Measurements from ENCODE around the gene GPRIN1. TPM values are rescaled to one million over a fixed set of nuclear protein-coding genes. Genes with fewer than 3 reads are reported as not detected.

The GPRIN1 gene
- total and polyA plus RNA-seq, 2 donors (not counting 1 experiment from before 2014, with no cell fraction given) = 0.72 to 2.1 TPM

DNA sequence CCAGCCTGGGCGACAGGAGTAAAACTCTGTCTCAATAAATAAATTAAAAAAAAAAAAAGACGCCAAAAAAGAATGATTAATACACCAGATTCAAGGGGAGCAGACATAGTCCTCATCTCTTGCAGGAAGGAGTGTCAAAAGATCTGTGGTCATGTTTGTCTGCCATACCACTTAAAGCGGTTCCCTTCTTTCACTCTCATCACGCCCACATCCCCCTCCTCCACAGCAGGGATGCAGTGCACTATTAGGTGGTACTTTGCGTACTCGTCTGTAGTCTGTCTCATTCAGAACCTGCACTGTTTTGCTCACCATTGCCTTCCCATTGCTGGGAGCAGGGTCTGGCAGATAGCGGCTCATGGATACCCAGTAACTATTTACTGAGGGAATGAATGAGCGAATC, 49.6 kb downstream of the GPRIN1 start:
- H3K36me3 ChIP-seq (replicated peaks in 1 of 2; ENCODE audit: control extremely low read depth in 1 of 2, control insufficient read depth in 1 of 2, extremely low read depth in 1 of 2, insufficient read depth in 2 of 2, low read length in 1 of 2) = no peaks in the 10 kb centered on the region
- no peak for ATAC-seq (ENCODE audit: low read depth)

DNA sequence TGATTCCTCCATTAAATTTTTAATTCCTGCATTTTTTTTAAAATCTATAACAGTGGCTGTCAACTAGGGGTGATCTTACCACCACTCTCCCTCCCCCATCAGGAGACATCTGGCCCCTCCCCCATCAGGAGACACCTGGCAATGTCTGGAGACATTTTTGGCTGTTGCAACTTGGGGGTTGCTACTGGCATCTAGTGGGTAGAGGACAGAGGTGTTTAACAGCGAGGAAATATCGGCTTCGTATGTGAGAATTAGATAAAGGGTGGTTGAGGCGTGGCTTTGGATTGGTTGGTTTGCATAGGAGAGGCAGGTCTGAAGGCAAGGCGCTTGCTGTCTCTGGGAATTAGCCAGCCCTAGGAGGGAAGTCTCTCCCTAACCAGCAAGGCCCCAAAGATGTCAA, 50.3 kb downstream of the GPRIN1 start:
- H3K27me3 ChIP-seq (replicated peaks in 1 of 4; ENCODE audit: control extremely low read depth in 1 of 4, control insufficient read depth in 3 of 4, insufficient read depth in 4 of 4, low read length in 3 of 4) = peaks cover 0 to 9% (median 0%) of the 10 kb centered on the region in 4 experiments
- Mint-ChIP-seq H3K4me3 (no peak overlapping the region), H3K9me3 (ENCODE audit: insufficient read depth) (no peaks in the 10 kb centered on the region), H3K4me1 (peaks cover 3% of the 10 kb centered on the region), H3K27ac (no peak overlapping the region), H3K27me3 (peaks cover 27% of the 10 kb centered on the region)
- WGBS (ENCODE audit: insufficient coverage) = 2% methylated on average over 4 of the region's 5 CpGs
- peak; percentile 58 for ATAC-seq (ENCODE audit: low read depth)
- H3K27ac ChIP-seq (ENCODE audit: low read length in 2 of 2) = no peak overlapping the region
- H3K4me1 ChIP-seq (ENCODE audit: control insufficient read depth in 2 of 2, insufficient read depth in 2 of 2, low read length in 2 of 2) = no peaks in the 10 kb centered on the region
- H4K20me1 ChIP-seq (ENCODE audit: control insufficient read depth, insufficient read depth, low read length, poor library complexity, severe bottlenecking) = no peaks in the 10 kb centered on the region
- CTCF ChIA-PET = no interaction called here
- no peak overlapping the region for H2AFZ ChIP-seq (ENCODE audit: insufficient read depth, low read depth, low read length, poor library complexity, severe bottlenecking)
- POLR2A ChIA-PET = no interaction called here
- peak; percentile 51 for DNase-seq
- H3K4me3 ChIP-seq (ENCODE audit: control extremely low read depth in 1 of 5, extremely low read depth in 1 of 5, insufficient read depth in 1 of 5, low read depth in 2 of 5, low read length in 4 of 5) = no peak overlapping the region
- TF ChIP-seq, protein P1, sequence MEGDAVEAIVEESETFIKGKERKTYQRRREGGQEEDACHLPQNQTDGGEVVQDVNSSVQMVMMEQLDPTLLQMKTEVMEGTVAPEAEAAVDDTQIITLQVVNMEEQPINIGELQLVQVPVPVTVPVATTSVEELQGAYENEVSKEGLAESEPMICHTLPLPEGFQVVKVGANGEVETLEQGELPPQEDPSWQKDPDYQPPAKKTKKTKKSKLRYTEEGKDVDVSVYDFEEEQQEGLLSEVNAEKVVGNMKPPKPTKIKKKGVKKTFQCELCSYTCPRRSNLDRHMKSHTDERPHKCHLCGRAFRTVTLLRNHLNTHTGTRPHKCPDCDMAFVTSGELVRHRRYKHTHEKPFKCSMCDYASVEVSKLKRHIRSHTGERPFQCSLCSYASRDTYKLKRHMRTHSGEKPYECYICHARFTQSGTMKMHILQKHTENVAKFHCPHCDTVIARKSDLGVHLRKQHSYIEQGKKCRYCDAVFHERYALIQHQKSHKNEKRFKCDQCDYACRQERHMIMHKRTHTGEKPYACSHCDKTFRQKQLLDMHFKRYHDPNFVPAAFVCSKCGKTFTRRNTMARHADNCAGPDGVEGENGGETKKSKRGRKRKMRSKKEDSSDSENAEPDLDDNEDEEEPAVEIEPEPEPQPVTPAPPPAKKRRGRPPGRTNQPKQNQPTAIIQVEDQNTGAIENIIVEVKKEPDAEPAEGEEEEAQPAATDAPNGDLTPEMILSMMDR (IDR thresholded peaks at IDR 0.05) = no peak
- TF ChIP-seq EZH2 (IDR thresholded peaks at IDR 0.05; ENCODE audit: borderline replicate concordance, insufficient read depth, low read depth, low read length, poor library complexity, severe bottlenecking) = no peak
- no peak overlapping the region for H3K9ac ChIP-seq (ENCODE audit: low read length)
- no peak overlapping the region for H3K4me2 ChIP-seq (replicated peaks; ENCODE audit: low read depth, low read length, poor library complexity, severe bottlenecking)
- H3K79me2 ChIP-seq (ENCODE audit: control insufficient read depth, insufficient read depth, low read length) = no peaks in the 10 kb centered on the region
- intact Hi-C loops (cut with micrococcal nuclease) = no loop called here
- no peaks in the 10 kb centered on the region for H3K36me3 ChIP-seq (replicated peaks in 1 of 2; ENCODE audit: control extremely low read depth in 1 of 2, control insufficient read depth in 1 of 2, extremely low read depth in 1 of 2, insufficient read depth in 2 of 2, low read length in 1 of 2)
- peaks cover 0 to 6% (median 0%) of the 10 kb centered on the region in 3 donors for H3K9me3 ChIP-seq (ENCODE audit: control extremely low read depth in 1 of 3, control insufficient read depth in 2 of 3, insufficient read depth in 1 of 3, low read length in 2 of 3)

More for the DNA sequence above, 49.6 kb downstream of the GPRIN1 start:
- H3K9me3 ChIP-seq (ENCODE audit: control extremely low read depth in 1 of 3, control insufficient read depth in 2 of 3, insufficient read depth in 1 of 3, low read length in 2 of 3) = peaks cover 0 to 7% (median 0%) of the 10 kb centered on the region in 3 donors
- WGBS (ENCODE audit: insufficient coverage) = 81% methylated on average over 4 of the region's 8 CpGs
- H3K27ac Mint-ChIP-seq = no peak overlapping the region
- H3K4me3 ChIP-seq (ENCODE audit: control extremely low read depth in 1 of 5, extremely low read depth in 1 of 5, insufficient read depth in 1 of 5, low read depth in 2 of 5, low read length in 4 of 5) = no peak overlapping the region
- intact Hi-C loops (cut with micrococcal nuclease) = no loop called here
- no peak overlapping the region for H2AFZ ChIP-seq (ENCODE audit: insufficient read depth, low read depth, low read length, poor library complexity, severe bottlenecking)
- no peak for DNase-seq
- no peak for TF ChIP-seq EZH2 (IDR thresholded peaks at IDR 0.05; ENCODE audit: borderline replicate concordance, insufficient read depth, low read depth, low read length, poor library complexity, severe bottlenecking)
- TF ChIP-seq, protein P1 (IDR thresholded peaks at IDR 0.05) = no peak
- ChIA-PET POLR2A (no interaction called here), CTCF (no interaction called here)
- H3K27me3 ChIP-seq (replicated peaks in 1 of 4; ENCODE audit: control extremely low read depth in 1 of 4, control insufficient read depth in 3 of 4, insufficient read depth in 4 of 4, low read length in 3 of 4) = peaks cover 0 to 4% (median 0%) of the 10 kb centered on the region in 4 experiments
- H3K9me3 Mint-ChIP-seq (ENCODE audit: insufficient read depth) = no peaks in the 10 kb centered on the region
- no peaks in the 10 kb centered on the region for H3K79me2 ChIP-seq (ENCODE audit: control insufficient read depth, insufficient read depth, low read length)
- no peaks in the 10 kb centered on the region for H4K20me1 ChIP-seq (ENCODE audit: control insufficient read depth, insufficient read depth, low read length, poor library complexity, severe bottlenecking)
- no peak overlapping the region for H3K9ac ChIP-seq (ENCODE audit: low read length)
- peaks cover 3% of the 10 kb centered on the region for H3K4me1 Mint-ChIP-seq
- no peaks in the 10 kb centered on the region for H3K4me1 ChIP-seq (ENCODE audit: control insufficient read depth in 2 of 2, insufficient read depth in 2 of 2, low read length in 2 of 2)
- H3K4me3 Mint-ChIP-seq = no peak overlapping the region
- no peak overlapping the region for H3K27ac ChIP-seq (ENCODE audit: low read length in 2 of 2)
- no peak overlapping the region for H3K4me2 ChIP-seq (replicated peaks; ENCODE audit: low read depth, low read length, poor library complexity, severe bottlenecking)
- H3K27me3 Mint-ChIP-seq = peaks cover 22% of the 10 kb centered on the region

All from B cell (primary cell).